HuH-7 (cell line): Measurements from ENCODE around the gene TMEM129.

Experiments
- DNase-seq: peaks from one replicate; pipeline ENCODE4 v3.0.0; 2011; ENCODE audit warnings: low spot score

The TMEM129 gene

DNA sequence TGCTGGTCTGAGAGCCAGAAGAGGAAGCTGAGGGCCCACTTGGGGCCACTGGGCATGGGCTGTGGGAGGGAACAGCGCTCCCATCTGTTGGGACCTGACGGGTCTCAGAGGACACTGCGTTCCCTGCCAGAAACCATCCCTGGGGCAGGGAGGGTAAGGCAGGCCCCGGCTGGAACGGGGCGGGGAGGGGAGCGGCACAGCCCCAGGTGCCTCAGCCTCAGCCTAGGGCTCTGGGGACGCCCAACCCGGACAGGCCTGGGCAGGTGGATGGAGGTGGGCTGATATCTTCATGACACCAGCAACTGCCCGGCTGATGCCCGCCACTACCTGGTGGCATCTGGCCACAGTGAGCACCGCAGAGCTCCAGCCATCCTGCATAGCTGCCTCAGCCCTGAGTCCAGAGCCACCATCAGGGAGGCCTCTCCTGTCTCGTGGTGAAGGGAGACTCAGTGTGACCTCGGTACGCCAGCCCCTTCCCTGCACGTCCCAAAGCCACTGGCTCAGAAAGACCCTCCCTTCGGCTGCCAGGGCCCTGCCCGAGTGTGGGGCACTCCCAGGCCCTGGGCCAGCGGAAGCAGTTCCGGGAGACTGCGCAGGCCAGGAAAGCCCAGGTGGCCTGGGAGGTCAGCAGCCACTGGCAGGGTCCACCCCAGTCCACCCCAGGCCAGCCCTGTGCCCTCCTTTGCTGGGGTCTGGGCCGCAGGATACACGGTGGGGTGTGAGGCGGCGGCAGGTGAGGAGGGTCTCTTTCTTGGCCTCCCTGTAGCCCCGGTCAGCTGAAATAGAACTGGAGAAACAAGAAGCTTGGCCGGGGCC lies 37.4 kb upstream of the TMEM129 start:
- DNase-seq = no peak

DNA sequence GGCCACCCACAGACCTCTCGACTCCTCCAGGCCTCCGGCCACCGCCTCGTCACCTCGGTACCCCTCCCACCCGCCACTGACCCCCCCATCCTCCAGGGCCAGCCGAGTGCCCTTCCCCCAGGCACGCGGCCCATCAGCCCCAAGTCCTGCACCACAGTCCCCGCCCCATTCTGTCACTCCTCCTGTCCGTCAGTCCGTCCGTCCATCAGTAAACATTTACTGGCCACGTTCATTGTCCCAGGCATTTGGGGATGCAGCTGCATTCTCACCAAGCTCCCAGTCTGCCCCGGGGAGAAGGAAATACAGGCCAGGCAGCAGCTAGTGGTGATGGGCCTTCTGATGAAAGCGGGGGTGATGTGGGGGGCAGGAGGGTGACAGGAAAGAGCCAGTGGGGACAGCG lies 36.7 kb upstream of the TMEM129 start:
- no peak for DNase-seq

DNA sequence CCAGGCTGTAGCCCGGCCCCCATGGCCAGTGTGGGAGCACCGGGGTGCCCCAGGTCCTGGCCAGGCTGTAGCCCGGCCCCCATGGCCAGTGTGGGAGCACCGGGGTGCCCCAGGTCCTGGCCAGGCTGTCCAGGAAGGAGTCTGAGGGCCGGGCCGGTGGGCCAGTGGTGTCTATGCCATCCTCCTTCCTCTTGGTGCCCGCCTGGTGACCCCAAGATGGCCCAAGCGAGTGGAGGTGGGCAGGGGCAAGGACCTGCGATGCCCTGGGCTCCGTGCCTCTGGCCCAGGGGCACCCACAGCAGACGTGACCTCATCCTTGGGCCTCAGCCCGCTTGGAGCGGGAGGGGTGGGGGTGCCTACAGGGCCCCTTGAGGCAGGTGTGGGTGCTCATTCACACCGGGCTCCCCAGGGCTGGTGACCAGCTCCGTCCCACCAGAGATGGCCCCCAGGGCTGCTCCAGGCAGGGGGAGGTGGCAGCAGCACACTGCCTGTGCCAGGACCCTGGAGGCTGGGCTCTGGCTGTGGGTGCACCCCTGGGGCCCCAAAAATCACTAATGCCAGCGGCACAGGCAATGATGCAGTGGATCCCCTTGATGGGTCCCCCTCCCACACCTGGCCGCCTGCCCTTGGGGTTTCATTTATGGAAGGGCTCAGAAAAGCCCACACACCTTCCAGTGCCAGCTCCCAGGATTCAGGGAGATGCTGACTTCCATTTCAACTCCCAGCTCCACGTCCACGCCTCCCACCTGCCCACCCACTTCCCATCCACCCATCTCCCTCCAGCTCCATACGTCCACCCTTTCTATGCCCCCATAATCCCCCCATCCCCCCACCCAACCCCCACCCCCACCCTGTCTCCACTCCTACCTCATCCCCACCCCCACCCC lies 36.0 kb upstream of the TMEM129 start:
- no peak for DNase-seq

DNA sequence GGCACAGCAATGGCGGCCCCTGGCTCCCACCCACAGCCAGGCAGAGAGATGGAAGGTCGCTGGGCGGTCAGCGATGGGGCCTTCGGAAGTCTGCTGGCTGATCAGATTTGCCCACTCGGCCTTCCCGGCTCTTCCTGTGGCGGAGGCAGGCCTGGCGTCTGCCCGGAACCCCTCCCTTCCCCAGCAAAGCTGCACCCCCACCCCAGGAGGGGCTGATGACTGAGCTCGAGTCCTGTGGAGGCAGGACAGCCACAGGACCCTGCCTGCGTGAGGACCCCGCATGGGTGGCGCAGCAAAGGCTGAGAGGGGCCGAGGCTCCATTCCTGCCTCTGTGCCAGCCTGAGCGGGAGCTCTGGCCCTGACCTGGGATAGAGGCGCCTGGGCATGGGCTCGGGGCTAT lies 35.0 kb upstream of the TMEM129 start:
- no peak for DNase-seq

DNA sequence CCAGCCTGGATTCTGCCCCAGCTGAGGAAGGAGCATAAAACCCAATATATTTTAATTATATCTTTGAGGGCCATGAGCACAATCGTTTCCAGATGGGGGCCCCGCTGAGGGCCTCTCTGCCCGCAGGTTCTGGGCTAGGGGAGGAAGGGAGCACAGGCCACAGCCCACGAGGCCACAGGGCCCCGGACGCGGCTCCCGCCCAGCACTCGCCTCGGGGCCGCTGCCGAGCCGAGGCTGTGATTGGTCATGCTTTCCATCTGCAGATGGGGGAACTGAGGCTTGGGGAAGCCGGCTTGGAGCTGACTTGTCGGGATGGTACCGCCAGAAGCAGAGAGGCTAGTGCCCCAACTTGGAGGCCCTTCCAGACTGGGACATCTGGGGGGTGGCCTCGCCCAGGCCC lies 34.2 kb upstream of the TMEM129 start:
- no peak for DNase-seq

DNA sequence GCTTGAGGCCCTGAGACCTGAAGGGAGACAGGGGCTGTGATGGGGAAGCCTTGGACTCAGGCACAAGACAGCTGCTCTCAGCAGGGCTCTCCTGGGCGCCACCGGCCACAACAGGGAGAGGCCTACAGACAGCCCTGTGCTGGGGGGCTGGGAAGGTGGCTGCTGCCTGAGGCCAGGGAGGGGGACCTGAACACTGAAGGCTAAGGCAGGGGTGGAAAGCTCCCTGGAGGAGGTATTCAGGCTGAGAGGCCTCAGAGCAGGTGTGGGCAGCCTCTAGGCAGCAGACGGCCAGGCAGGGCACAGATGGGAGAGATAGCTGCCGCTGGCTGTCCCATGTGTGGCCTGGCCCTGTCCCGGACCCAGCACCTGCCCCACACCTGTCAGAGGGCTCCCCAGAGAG lies 33.2 kb upstream of the TMEM129 start:
- no peak for DNase-seq

DNA sequence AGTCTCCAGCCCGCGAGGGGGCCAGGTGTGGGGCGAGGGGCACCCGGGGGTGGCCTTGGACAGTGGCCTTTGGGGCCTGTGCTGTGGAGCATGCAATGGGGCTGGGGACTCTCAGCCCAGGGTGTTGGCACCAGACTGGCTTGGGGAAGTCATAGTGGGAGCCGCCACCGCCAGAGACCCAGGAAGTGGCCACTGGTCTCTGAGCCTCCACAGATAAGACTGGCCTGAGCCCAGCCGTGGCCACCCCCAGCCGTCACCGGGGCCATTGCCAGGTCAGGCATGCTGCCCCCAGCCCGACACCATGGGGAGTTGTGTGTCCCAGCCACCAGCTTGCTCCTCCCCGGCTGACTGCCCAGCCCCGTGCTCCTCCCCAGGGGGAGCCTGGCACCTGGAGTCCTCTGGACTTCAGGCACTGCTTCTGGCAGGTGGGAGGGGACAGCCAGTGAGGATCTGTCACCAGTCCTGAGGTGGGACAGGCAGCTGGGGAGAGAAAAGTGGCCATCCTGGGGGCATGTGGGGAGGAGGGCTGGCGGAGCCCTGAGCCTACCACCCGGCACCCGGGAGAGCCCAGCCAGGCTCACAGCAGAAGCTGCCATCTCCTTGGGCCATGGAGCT lies 32.7 kb upstream of the TMEM129 start:
- DNase-seq = no peak

DNA sequence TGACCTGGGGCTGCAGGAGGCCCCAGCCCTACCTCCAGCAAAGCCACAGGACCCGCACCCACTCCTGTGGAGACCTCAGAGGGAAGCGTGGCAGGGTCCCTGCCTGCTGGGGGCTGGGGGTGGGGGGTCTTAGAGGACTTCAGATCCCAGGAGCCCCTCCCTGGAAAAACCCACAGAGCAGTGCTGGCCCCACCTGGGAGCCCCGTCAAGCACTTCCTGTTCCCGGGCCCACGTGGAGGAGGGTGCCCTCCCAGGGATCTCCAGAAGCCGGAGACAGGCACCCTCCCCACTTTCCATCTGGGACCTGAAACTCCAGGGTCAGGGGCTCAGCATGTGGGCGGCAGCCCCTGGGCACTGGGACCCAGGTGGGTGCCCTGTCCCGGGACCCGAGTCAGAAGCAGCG lies 32.2 kb upstream of the TMEM129 start:
- no peak for DNase-seq

DNA sequence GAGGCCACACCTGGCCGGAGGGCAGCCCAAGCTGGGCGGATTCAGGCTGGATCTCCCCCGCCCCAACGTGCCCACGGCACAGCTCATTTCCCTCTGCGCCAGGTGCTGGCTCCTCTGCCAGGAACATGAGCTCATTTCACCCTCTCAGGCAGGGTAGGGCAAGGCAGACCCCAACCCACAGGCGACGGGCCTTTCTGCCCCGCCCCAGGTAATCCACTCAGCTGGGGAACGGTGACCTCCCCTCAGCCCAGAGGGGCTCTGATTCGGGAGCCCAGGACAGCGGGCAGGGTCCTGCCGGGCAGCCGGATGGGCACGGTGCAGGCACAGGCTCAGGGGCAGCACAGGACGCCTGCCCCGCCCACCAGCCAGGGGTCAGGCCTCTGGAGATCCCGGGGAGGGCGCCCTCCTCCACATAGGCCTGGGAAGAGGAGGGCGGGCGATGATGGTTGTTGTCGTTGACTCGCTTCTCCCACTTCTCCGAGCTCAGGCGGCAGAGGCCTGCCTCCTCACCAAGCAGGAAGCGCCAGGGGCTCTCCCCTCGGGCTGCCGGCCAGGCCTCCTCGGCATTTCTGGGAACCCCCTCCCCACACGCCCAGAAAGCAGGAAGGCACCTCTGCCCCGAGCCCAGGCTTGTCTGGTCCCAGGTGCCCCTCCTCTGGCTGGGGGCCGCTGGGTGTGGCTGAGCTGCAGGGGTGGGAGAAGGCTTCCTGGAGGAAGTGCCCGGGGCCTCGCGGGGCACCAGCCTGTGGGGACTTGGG lies 31.3 kb upstream of the TMEM129 start:
- no peak for DNase-seq

DNA sequence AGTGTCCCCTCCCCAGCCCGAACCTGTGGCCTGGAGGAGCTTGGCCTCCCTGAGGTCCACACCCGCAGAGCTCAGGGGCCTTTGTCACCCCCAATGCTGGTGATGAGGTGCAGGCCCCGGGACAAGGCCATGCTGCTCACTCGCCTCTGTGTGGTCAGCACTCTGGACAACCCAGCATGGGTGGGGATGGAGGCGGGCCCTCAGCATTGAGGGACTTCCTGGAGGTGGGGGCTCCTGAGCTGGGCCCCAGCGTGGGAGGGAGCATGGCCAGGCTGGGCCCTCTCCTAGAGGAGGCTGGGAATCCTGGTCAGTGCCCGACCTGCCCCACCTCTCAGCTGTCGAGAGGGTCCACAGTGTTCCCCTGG lies 30.8 kb upstream of the TMEM129 start:
- no peak for DNase-seq

DNA sequence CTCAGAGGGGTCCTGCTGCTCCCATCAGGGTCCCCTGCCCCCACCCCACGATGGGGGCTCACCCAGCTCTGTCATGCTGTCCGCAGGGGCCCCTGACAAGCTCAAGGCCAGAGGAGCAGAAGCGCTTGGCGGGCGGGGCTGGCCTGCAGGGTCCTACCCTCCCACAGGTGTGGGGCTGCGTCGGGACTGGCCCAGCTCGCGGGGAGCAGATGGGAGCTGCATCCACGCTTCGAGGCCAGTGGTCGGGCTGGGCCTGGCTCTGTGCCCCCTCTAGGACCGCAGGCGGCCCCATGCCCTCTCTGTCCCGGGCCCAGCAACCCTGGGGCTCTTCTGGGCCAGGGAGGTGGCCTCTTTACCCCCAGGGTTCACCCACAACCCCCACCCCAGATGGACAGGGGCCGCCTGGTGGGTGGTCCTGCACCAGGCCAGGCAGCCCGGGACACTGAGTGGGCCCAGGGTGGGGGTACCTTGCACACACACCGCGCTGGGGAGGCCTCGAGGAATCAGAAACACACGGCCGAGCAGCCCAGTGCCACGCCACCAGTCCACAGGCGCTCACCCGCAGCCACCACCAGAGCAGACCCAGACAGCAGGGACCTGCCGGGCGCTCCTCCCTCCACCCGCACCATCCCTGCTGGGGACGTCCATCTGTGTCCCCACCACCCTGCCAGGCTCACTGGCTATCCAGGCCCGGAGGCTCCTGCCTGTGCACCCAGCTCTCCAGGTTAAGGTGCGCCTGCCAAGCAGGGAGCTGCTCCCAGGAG lies 30.2 kb upstream of the TMEM129 start:
- no peak for DNase-seq

DNA sequence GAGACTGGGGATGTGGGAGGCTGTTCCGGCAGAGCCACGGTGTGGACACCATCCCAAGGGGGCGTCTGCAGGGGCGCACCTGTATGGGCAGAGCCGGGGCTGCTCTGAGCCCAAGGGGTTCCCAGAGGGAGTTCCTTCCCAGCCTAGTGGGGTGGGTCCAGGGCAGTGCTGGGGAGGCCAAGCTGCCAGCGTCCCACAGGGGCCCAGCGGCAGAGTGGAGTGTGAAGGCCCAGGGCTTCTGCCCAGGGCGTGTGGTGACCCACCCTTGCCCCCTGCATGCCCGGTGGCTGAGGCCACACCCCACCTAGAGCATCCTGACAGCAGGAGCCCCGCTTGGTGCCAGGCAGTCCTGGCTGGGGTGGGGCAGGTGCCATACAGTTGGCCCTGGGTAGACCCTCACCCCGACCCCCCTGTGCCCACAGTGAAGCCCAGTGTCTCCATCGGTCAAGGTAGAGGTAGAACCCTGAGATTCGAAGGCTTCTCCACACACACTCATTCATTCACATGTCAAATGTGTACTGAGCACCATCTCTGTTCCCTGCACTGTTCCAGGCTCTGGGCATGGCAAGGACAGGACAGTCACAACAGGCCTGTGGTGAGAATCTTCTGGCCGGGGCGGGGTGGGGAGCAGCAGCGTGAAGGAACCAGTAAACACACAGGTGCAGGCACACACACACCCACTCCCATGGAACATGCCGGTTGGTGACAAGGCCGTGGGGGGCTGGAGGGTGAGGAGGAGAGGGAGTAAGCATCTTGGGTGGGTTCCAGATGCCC lies 29.4 kb upstream of the TMEM129 start:
- DNase-seq = no peak

DNA sequence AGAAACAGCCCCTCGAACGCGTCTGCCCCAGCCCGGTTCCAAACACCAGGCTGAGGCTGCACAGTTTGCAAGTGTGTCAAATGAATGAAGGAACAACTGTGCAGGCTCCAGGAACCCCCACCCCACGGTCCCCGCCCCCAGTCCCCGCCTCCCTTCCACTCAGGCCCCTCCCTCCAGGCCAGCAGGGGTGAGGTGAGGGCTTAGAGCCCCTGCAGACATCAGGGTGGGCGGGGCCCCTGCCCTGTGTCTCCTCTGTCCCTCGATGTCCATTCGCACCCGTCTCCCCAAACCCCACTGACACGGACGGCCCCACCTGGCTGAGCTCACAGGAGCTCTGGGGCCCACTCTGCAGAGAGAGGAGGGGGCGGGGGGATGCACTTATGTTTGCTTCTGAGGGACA lies 28.7 kb upstream of the TMEM129 start:
- no peak for DNase-seq

DNA sequence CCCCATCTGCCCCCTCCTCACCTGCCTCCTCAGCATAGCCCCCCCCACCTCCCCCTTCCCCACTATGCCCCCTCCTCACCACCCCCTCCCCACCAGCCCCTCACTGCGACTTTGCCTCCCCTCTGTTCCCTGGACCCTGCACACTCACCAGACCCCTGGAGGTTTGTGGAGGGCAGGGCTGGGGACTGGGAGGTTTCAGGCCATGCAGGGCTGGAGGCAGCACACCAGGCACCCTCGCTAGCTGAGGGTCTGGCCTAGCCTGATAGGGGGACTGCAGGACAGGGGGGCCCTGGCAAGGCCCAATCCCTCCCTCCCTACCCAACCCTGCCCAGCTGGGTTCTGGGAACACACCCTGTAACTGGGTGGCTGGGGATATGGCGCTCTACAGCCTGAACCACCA lies 28.2 kb upstream of the TMEM129 start:
- DNase-seq = no peak

DNA sequence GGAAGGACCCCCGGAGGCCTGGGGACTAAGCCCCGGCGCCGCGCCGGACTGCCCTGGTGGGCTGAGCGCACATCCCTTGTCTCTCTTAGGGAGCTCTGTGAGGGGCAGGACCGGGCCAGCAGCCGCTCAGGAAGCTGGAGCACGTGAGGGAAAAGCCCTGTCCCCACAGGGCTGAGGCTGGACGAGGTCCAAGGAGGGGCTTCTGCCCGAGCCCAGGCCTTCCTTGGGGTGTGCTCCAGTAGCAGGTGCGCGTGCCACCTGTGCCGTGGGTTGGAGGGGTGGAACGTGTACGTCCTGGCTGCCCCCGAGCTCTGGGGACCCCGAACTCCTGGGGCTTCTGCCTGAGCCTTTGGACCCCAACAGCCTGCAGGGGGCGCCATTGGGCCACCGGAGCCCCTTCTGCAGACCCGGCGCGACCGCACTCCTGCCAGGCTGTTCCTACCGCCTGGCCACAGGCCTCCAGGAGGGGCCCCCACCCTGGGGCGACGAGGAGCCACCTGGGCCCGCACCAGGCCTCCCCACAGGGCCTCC lies 27.4 kb upstream of the TMEM129 start:
- DNase-seq = peak; percentile 96

DNA sequence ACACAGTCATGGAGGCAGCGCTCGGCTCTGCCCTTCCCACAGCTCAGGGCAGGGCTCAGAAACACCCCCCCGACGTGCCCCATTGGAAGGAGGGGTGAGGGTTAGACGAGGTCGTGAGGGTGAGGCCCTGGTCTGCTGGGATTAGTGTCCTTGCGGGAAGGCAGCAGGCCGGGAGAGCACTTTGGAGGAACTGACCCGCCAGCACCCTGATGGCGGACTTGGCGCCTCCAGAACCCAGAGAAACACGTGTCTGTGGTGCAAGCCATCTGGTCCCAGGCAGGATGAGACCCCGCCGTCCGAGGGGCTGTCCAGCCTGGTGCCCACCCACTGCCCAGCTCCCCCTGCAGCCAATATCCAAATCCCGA lies 26.5 kb upstream of the TMEM129 start:
- no peak for DNase-seq

DNA sequence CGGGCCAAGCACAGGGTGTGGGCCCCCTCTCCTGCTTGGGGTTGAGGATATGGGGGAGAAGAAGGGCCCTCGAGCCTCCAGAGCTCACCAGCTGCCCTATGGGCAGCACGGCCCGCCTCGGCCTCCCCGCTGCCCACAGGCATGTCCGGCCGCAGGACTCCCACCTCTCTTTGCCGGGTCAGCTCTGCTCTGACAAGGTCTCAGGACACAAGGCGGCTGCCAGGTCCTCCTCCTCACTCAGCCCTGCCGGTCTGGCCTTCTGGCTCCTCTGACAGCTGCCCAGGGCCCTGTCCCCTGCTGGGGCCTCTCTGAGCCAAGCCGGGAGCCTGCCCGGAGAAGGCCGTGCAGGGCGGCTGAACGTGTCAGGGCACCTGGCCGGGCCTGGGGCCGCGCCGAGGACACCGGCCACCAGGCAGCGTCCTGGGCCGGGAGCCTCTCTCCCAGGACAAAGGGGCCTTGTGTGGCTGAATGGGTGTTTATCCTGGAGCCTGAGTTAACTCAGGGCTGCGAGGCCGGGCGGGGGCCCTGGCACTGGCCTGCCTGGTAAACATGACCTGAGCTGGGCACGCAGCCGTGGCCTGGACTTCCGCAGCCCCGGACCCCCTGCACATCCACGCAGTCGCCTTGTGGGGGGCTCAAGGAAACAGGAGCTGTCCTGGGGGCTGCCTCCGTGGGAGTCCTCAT lies 25.9 kb upstream of the TMEM129 start:
- DNase-seq = peak; percentile 75

DNA sequence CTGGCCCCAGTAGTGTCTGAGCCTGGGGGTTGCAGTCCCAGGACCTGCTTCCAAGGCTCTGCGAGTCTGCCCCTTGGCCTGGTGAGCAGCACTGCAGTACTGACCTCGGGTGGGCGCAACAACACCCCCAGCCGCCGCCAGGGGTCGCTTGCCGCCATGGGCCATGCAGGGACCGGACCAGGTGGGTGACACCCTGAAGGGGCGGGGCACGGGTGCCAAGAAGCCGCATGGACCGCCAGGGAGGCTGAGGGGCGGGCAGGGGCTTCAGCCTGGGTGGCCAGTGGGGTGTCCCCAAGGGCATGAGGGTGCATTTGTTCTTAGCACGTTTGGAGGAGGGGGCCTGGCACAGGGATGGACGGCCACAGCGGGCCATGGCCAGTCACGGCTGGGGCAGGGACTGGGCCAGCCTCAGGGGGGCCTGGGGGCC lies 25.2 kb upstream of the TMEM129 start:
- DNase-seq = peak; percentile 96

DNA sequence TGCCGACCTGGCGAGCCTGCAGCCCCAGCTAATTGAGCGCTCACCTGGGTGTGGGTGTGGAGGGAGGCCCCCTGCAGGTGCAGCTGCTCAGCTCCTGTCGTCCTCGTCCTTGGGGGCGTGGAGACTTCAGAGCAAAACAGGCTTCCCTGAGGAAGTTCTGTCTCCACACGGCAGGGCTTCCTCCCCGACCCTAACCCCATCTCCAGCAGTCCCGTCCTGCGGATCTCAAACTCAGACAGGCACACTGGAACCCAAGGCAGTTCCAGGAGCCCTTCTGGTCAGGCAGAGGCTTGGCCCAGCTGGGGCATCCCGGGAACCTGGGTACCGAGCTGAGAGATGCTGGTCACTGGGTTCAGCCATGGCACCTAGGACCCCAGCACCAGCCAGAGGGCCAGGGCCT lies 24.6 kb upstream of the TMEM129 start:
- no peak for DNase-seq

DNA sequence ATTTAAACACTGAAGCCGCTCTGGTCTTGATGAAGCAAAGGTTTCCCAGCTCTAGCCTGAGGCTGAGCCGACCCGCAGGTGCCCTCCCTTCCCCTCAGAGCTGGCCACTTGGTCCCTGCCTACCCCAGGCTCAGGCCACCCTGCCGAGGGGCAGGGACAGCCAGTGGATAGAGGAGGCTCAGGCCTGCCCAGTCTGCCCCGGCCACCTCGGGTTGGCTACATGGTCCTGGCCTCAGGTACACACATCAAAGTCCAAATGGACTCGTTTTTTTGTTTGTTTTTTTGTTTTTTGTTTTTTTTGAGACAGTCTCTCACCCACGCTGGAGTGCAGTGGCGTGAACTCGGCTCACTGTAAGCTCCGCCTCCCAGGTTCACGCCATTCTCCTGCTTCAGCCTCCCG lies 24.0 kb upstream of the TMEM129 start:
- no peak for DNase-seq
